Measurements from ENCODE around the gene ZNF235. TPM values are rescaled to one million over a fixed set of nuclear protein-coding genes. Genes with fewer than 3 reads are reported as not detected.

ZNF235 gene
- total RNA-seq, 1 donor, result 4.0 TPM

DNA sequence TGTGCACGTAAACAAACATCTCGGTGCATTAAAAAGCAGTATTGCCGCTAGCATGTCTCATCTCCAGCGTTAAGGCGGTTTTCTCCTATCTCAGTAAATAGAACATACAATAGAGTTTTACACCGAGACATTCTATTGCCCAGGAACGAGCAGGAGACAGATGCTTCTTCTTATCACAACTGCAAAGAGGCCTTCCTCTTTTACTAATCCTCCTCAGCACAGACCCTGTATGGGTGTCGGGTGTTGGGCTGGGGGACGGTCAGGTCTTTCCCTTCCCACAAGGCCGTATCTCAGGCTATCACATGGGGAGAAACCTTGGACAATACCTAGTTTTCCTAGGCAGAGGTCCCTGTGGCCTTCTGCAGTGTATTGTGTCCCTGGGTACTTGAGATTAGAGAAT, 23.9 kb downstream of the ZNF235 start:
- Histone ChIP-seq H3K4me1 (ENCODE audit: insufficient read depth, low read length) (no peaks in the 10 kb centered on the region), H4K20me1 (ENCODE audit: insufficient read depth, low read length) (no peaks in the 10 kb centered on the region), H3K27me3 (ENCODE audit: insufficient read depth, low read length) (no peaks in the 10 kb centered on the region), H3K4me3 (ENCODE audit: insufficient read depth, low read length) (no peak overlapping the region), H3K27ac (ENCODE audit: low read depth, low read length) (no peak overlapping the region), H3K4me2 (ENCODE audit: insufficient read depth, low read length) (no peak overlapping the region), H2AFZ (ENCODE audit: low read length) (no peak overlapping the region), H3K79me2 (ENCODE audit: insufficient read depth, low read length) (no peaks in the 10 kb centered on the region), H3K9me3 (ENCODE audit: low read depth, low read length) (no peaks in the 10 kb centered on the region), H3K36me3 (ENCODE audit: insufficient read depth, low read length) (no peaks in the 10 kb centered on the region)
- DNase-seq (ENCODE audit: insufficient read length, low spot score, missing footprints), result no peak
- TF ChIP-seq, protein P1, sequence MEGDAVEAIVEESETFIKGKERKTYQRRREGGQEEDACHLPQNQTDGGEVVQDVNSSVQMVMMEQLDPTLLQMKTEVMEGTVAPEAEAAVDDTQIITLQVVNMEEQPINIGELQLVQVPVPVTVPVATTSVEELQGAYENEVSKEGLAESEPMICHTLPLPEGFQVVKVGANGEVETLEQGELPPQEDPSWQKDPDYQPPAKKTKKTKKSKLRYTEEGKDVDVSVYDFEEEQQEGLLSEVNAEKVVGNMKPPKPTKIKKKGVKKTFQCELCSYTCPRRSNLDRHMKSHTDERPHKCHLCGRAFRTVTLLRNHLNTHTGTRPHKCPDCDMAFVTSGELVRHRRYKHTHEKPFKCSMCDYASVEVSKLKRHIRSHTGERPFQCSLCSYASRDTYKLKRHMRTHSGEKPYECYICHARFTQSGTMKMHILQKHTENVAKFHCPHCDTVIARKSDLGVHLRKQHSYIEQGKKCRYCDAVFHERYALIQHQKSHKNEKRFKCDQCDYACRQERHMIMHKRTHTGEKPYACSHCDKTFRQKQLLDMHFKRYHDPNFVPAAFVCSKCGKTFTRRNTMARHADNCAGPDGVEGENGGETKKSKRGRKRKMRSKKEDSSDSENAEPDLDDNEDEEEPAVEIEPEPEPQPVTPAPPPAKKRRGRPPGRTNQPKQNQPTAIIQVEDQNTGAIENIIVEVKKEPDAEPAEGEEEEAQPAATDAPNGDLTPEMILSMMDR (IDR thresholded peaks at IDR 0.05; ENCODE audit: extremely low read depth, low read depth, low read length), result no peak

DNA sequence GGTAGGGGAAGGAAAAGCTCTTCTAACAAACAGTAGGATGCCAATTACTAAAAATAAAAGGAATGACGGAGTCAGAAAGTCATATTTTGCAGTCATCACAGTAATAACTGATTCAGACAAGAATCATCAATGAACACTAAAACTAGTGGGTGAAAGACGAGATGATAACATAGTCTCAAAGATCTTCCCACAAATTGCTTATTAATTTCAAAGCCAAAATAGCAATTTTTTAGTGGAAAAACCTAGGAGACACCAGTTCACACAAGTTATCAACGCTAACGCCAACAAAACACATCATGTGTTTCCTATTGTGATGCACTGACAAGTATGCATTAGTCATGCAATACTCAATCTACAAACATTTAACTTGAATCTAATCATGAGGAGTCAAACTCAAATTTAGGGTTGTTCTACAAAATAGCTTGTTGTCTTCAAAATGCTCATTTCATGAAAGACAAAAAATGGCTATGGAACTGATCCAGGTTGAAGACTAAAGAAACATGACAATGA, 26.6 kb downstream of the ZNF235 start:
- peaks cover 12% of the 10 kb centered on the region for H3K9me3 ChIP-seq (ENCODE audit: low read depth, low read length)
- no peaks in the 10 kb centered on the region for H3K4me1 ChIP-seq (ENCODE audit: insufficient read depth, low read length)
- no peaks in the 10 kb centered on the region for H3K79me2 ChIP-seq (ENCODE audit: insufficient read depth, low read length)
- peak overlapping the region; percentile 18 for H2AFZ ChIP-seq (ENCODE audit: low read length)
- TF ChIP-seq, protein P1 (IDR thresholded peaks at IDR 0.05; ENCODE audit: extremely low read depth, low read depth, low read length), result no peak
- no peak overlapping the region for H3K4me2 ChIP-seq (ENCODE audit: insufficient read depth, low read length)
- no peak overlapping the region for H3K4me3 ChIP-seq (ENCODE audit: insufficient read depth, low read length)
- peak; percentile 46 for DNase-seq (ENCODE audit: insufficient read length, low spot score, missing footprints)
- H4K20me1 ChIP-seq (ENCODE audit: insufficient read depth, low read length), result no peaks in the 10 kb centered on the region
- H3K27ac ChIP-seq (ENCODE audit: low read depth, low read length), result peak overlapping the region; percentile 39
- H3K36me3 ChIP-seq (ENCODE audit: insufficient read depth, low read length), result no peaks in the 10 kb centered on the region
- H3K27me3 ChIP-seq (ENCODE audit: insufficient read depth, low read length), result no peaks in the 10 kb centered on the region

DNA sequence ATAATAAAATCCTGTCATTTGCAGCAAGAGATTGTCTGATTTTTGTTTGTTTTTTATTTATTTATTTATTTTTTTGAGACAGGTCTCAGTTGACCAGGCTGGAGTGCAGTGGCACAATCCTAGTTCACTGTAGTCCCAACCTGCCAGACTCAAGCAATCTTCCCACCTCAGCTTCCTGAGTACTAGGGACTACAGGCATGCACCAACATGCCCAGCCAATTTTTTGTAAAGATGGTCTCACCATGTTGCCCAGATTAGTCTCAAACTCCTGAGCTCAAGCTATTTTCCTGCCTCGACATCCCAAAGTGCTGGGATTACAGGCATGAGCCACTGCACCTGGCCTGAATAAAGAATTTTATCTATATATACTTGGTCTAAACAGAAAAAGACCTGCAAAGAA, 27.5 kb downstream of the ZNF235 start:
- TF ChIP-seq, protein P1 (IDR thresholded peaks at IDR 0.05; ENCODE audit: extremely low read depth, low read depth, low read length), result no peak
- Histone ChIP-seq H3K9me3 (ENCODE audit: low read depth, low read length) (peaks cover 14% of the 10 kb centered on the region), H3K27me3 (ENCODE audit: insufficient read depth, low read length) (no peaks in the 10 kb centered on the region), H3K4me3 (ENCODE audit: insufficient read depth, low read length) (no peak overlapping the region), H2AFZ (ENCODE audit: low read length) (no peak overlapping the region), H3K4me1 (ENCODE audit: insufficient read depth, low read length) (no peaks in the 10 kb centered on the region), H3K36me3 (ENCODE audit: insufficient read depth, low read length) (no peaks in the 10 kb centered on the region), H4K20me1 (ENCODE audit: insufficient read depth, low read length) (no peaks in the 10 kb centered on the region), H3K4me2 (ENCODE audit: insufficient read depth, low read length) (no peak overlapping the region), H3K27ac (ENCODE audit: low read depth, low read length) (no peak overlapping the region), H3K79me2 (ENCODE audit: insufficient read depth, low read length) (no peaks in the 10 kb centered on the region)
- no peak for DNase-seq (ENCODE audit: insufficient read length, low spot score, missing footprints)

DNA sequence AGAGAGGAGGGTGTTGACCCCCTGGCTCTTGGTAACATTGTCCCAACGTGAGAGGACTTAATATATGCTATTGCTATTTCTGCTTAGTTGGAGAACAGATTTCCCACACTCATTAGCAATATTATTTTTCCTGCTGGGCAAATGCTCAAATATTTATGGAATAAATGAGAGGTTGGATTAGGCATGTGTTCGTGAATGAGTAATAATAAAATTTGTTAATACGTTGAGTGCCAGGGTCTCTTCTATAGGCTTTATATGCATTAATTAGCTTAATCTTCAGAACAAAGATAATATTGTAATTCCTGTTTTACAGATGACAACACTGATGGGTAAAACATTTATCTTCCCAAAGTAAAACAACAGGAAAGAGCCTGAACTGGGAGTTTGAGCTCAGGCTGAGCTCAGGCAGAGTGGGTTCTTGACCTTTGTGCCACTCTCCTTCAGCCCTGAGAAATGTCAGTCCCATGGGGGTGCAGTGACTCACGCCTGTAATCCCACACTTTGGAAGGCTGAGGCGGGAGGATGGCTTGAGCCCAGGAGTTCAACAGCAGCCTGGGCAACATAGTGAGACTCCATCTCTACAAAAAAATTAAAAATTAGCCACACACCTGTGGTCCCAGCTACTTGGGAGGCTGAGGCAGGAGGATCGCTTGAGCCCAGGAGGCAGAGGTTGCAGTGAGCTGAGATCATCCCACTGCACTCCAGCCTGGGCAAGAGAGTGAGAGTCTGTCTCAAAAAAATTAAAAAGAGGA, 44.0 kb downstream of the ZNF235 start:
- no peaks in the 10 kb centered on the region for H3K79me2 ChIP-seq (ENCODE audit: insufficient read depth, low read length)
- H3K36me3 ChIP-seq (ENCODE audit: insufficient read depth, low read length), result no peaks in the 10 kb centered on the region
- peak overlapping the region; percentile 83 for H3K4me2 ChIP-seq (ENCODE audit: insufficient read depth, low read length)
- H3K4me1 ChIP-seq (ENCODE audit: insufficient read depth, low read length), result peaks cover 7% of the 10 kb centered on the region
- no peak overlapping the region for H3K27ac ChIP-seq (ENCODE audit: low read depth, low read length)
- peak overlapping the region; percentile 91 for H2AFZ ChIP-seq (ENCODE audit: low read length)
- H3K4me3 ChIP-seq (ENCODE audit: insufficient read depth, low read length), result no peak overlapping the region
- no peaks in the 10 kb centered on the region for H3K9me3 ChIP-seq (ENCODE audit: low read depth, low read length)
- no peaks in the 10 kb centered on the region for H4K20me1 ChIP-seq (ENCODE audit: insufficient read depth, low read length)
- no peaks in the 10 kb centered on the region for H3K27me3 ChIP-seq (ENCODE audit: insufficient read depth, low read length)
- no peak for DNase-seq (ENCODE audit: insufficient read length, low spot score, missing footprints)
- TF ChIP-seq, protein P1 (IDR thresholded peaks at IDR 0.05; ENCODE audit: extremely low read depth, low read depth, low read length), result no peak

All from osteoblast (primary cell).